ENCODE data around the gene EMP1.

DNA sequence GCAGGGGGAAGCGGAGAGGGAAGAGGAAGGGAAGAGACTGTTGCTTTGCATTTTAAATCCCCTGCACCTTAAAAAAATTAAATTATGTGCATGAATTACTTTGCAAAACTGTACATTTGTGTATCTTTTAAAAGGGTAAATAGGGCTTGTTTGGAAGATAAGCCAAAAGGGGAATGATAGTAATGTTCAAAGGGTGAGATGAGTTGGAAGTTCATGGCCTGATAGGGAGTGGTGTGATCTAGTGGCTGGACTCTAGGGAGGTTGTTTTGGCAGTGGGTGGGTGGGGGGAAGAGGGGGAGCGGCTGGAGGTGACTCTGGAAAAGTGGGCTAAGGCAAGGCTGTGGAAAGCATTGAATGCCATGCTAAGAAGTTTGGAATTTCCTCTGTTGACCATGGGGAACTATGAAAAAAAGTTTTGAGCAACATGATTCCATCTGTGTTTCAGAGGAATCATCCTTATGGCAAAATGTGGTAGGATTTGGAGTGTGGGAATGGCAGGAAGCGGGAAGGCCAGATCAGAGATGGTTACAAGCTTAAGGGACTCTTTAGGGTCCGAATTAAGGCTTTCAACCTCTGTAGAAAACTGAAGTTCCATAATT lies 25.5 kb upstream of the EMP1 start:
- no peak for TF ChIP-seq SP1 (IDR thresholded peaks at IDR 0.05; ENCODE audit: low read depth, low read length)
- TF ChIP-seq CHD1 (IDR thresholded peaks at IDR 0.05; ENCODE audit: low read depth, low read length): no peak
- TF ChIP-seq EP300 (IDR thresholded peaks at IDR 0.05; ENCODE audit: borderline replicate concordance in 1 of 2, low read depth in 2 of 2, low read length in 2 of 2): no peak
- no peak for TF ChIP-seq ASH2L (IDR thresholded peaks at IDR 0.05; ENCODE audit: low read length)
- no peak for TF ChIP-seq SIN3A (conservative IDR thresholded peaks at IDR 0.05 in 1 of 2, IDR thresholded peaks at IDR 0.05 in 1 of 2; ENCODE audit: low read depth in 1 of 2, low read length in 2 of 2)
- no peak for TF ChIP-seq JUND (IDR thresholded peaks at IDR 0.05; ENCODE audit: low read length)
- TF ChIP-seq TBP (IDR thresholded peaks at IDR 0.05; ENCODE audit: low read depth, low read length): no peak
- TF ChIP-seq POLR2AphosphoS5 (IDR thresholded peaks at IDR 0.05; ENCODE audit: low read depth, low read length): no peak
- no peak for TF ChIP-seq RAD21 (IDR thresholded peaks at IDR 0.05 in 1 of 2, conservative IDR thresholded peaks at IDR 0.05 in 1 of 2; ENCODE audit: low read depth in 2 of 2, low read length in 2 of 2)
- TF ChIP-seq CREB1 (IDR thresholded peaks at IDR 0.05): no peak
- no peak for TF ChIP-seq CTCF (IDR thresholded peaks at IDR 0.05; ENCODE audit: control extremely low read depth in 1 of 3, insufficient read depth in 1 of 3, low read depth in 1 of 3, low read length in 3 of 3)
- no peak for TF ChIP-seq EZH2 (IDR thresholded peaks at IDR 0.05; ENCODE audit: low read depth, low read length, severe bottlenecking)
- TF ChIP-seq SIRT6 (IDR thresholded peaks at IDR 0.05; ENCODE audit: low read length): no peak

Measured in H1 (cell line).